ENCODE measurements around the gene PGBD1.
A peak's percentile ranks its signal among the peaks of the same experiment; 100 is the strongest.

The PGBD1 gene, protein sequence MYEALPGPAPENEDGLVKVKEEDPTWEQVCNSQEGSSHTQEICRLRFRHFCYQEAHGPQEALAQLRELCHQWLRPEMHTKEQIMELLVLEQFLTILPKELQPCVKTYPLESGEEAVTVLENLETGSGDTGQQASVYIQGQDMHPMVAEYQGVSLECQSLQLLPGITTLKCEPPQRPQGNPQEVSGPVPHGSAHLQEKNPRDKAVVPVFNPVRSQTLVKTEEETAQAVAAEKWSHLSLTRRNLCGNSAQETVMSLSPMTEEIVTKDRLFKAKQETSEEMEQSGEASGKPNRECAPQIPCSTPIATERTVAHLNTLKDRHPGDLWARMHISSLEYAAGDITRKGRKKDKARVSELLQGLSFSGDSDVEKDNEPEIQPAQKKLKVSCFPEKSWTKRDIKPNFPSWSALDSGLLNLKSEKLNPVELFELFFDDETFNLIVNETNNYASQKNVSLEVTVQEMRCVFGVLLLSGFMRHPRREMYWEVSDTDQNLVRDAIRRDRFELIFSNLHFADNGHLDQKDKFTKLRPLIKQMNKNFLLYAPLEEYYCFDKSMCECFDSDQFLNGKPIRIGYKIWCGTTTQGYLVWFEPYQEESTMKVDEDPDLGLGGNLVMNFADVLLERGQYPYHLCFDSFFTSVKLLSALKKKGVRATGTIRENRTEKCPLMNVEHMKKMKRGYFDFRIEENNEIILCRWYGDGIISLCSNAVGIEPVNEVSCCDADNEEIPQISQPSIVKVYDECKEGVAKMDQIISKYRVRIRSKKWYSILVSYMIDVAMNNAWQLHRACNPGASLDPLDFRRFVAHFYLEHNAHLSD

DNA sequence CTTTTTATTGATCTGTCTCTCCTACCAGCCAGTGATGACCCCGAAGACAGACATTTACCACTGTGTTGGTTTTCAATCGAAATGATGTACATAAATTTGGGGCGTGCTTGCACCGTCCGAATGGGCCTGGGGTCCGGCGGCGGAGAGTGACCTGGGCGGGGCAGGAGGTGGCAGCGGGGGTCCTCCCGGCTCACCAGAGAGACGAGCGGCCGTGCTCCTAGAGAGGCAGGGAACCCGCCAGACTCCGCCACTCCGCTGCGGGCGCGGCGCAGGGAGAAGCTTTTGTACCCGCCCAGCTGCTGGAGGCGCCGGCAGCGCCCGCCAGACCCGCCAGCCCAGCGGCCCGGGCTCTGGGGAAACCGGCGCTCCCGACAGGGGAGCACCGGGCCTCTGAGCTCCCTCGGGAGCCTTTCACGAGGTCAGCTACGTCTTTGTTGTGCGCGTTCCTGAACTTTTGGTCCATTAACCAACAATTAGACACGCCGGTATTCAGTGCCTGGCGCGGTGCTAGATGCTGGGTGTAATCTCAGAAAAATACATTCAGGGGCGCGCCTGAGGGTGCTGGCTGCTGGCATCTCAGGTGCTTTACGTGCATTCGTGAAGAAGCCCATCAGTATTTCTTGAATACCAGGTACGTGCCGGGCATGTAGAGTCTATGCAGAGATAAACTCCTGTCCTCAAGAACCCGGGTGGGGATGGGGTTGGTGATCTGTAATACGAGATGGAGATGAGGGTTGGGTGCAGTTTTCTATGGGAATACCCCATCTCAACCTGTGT, at the start of gene PGBD1:
TSS of gene PGBD1 (plus strand) at position 285 of the 777 bp plus-strand sequence. CDS start 2,242 bp downstream, outside the sequence.
- peak in 1 of 2 donors; percentile 7 for DNase-seq (ENCODE audit: low read depth in 2 of 2, low spot score in 1 of 2)

DNA sequence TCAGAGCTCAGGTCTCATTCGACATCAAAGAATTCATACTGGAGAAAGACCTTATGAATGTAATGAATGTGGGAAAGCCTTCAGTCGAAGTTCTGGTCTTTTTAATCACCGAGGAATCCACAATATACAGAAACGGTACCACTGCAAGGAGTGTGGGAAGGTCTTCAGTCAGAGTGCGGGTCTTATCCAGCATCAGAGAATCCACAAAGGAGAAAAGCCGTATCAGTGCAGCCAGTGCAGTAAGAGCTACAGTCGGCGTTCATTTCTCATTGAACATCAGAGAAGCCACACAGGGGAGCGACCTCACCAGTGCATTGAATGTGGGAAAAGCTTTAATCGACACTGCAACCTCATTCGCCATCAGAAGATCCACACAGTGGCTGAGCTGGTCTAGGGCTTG, 48.6 kb upstream of the PGBD1 start:
- no peak for DNase-seq (ENCODE audit: low read depth in 2 of 2, low spot score in 1 of 2)

DNA sequence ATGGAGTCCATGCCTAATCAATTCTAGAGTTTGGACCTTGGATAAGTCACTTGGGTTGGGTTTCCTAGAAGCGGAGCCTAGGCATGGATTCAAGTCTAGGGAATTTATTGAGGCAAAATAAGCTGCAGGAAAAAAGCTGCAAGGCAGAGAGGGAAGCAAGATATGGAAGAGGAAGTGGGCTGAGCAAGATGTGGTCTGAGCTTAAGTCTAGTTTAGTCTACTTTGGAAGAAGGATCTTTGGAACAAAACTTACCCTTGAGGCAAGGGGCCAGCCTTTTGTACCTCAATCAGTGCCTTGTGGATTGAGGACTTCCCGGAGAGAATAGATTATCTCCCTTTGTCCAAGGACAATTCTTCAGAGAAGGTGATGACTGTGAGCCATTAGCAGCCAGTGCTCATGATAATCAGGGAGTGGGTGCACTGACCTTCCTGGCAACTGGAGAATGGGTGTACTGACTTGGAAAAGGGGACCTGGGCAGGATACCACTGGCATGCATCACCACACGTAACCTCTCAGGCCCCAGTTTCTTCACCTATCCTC, 45.4 kb upstream of the PGBD1 start:
- DNase-seq (ENCODE audit: low read depth in 2 of 2, low spot score in 1 of 2): no peak

DNA sequence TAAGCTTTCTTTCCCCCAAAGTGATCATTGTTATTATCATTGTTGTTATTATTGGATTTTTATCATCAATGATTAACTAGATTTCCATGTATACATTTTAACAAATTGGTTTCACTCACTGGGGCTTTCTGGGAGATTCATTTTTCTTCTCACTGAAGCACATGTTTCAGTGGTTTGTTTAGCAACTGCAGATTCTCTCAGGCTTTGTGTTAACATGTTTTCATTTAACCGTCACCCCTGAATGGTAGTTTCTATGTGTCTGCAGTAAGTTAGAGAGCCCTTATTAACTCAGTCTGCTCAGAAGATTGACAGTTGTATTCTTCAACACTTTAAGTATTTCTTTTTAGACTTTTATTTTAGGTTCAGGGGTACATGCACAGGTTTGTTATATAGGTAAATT, 41.7 kb upstream of the PGBD1 start:
- DNase-seq (ENCODE audit: low read depth in 2 of 2, low spot score in 1 of 2): no peak

DNA sequence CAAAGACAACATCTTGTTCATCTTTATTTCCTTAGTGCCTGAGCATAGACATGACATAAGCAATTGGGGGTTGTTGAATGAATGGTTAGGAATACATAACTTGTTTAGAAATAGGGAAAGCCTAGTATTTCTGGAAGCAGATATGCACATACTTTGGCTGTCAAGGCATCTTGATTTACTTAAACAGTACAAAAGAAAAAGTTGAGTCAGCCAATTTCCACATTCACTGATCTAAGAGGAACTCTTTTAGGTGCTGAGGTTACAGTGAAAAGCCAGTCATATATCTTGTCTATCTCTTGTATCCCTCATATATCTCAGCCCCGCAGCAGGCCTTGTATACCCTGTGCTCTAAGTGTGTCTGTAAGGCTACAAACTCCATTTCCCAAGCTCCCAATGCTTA, 40.9 kb upstream of the PGBD1 start:
- no peak for DNase-seq (ENCODE audit: low read depth in 2 of 2, low spot score in 1 of 2)

DNA sequence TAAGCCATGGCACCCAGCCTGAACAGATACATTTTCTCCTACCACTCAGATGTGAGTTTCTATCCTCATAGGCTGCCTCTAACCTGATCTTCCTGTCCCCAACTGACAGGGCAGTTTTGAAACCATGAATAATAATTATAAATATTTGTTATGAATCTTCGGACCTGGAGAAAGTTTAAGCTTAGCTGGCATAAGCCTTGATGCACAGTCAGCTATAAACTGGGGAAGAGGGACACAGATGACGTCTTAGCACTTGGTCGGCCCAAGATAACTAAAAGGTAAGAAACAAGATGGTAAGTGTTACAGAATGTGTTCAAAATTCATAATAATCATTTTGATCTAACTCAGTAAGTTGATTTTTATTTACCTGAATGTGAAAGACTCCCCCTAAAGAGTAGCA, 37.4 kb upstream of the PGBD1 start:
- no peak for DNase-seq (ENCODE audit: low read depth in 2 of 2, low spot score in 1 of 2)

DNA sequence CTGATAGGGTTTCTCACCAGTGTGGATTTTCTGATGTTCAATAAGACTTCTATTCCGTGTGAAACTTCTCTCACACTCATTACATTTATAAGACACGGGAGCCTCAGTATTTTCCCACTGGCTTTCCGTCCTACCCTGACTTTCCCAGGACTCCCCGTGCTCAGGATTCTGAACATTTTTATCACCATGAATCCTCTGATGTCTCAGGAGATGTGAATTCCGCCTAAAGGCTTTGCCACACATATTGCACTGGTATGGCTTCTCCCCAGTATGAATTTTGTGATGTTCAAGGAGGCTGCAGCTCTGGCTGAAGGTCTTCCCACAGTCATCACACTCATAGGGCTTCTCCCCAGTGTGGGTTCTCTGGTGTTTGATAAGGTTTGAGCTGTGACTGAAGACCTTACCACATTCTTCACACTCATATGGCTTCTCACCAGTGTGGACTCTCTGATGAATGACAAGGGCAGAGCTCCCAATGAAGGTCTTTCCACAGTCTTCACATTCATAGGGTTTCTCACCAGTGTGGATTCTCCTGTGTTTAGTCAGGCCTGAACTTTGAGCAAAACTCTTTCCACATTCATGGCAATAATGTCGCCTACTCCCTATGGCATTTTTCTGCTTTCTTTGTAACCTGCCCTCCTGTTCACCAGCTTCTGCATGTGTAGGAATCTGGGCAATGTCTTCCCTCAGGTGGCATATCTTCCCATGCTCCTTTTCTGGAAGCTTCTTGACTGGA, 36.0 kb upstream of the PGBD1 start:
- no peak for DNase-seq (ENCODE audit: low read depth in 2 of 2, low spot score in 1 of 2)

DNA sequence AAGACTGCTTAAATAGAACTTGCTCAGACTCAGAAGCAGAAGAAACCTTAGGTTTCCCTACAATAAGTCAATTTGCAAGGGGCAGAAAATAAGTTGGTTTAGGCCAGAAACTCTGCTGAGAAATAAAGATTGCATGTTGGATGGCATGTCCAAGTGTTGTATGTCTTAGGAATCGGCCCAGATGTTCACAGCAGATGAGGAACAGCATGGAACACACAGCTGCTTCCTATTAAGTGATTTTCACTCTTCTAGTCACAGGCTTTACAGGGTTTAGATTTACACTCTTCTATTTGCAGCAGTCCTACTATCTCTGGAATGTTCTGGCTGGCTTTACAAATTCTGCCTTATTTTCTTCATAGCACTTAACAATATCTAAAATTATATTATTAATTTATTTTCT, 32.5 kb upstream of the PGBD1 start:
- DNase-seq (ENCODE audit: low read depth in 2 of 2, low spot score in 1 of 2): no peak

DNA sequence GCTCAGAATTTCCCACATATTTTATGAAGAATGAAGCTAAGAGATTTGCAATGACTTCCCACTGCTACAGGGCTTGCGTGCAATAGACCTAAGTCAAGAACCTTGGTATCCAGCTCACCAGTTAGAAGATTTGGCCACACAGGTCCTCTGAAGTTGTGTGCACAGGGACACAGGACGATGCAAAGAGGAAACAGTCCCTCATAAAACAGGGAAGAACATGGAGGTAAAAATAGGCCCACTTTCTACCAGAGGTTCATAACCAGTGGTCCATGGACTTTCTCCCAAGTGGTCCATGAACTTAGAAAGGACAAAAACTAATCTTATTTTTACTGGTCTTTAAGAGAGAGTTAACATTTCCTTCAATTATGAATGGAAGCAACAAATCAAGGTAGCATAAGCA, 30.6 kb upstream of the PGBD1 start:
- DNase-seq (ENCODE audit: low read depth in 2 of 2, low spot score in 1 of 2): no peak

DNA sequence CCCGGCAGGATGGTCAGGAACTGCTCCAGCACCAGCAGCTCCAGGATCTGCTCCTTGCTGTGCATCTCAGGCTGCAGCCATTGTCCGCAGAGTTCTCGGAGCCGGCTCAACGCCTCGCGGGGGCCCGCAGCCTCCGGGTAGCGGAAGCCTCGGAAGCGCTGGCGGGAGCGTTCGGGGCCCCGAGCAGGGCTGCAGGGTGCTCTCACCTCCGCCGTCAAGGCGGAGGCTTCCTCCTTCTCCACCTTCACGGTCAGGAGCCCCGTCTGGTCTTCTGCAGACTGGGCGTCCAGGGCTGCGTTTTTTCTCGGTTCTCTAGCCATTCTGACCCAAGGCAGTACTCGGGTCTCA, 29.7 kb upstream of the PGBD1 start:
- DNase-seq (ENCODE audit: low read depth in 2 of 2, low spot score in 1 of 2): peak in 1 of 2 donors; percentile 4

DNA sequence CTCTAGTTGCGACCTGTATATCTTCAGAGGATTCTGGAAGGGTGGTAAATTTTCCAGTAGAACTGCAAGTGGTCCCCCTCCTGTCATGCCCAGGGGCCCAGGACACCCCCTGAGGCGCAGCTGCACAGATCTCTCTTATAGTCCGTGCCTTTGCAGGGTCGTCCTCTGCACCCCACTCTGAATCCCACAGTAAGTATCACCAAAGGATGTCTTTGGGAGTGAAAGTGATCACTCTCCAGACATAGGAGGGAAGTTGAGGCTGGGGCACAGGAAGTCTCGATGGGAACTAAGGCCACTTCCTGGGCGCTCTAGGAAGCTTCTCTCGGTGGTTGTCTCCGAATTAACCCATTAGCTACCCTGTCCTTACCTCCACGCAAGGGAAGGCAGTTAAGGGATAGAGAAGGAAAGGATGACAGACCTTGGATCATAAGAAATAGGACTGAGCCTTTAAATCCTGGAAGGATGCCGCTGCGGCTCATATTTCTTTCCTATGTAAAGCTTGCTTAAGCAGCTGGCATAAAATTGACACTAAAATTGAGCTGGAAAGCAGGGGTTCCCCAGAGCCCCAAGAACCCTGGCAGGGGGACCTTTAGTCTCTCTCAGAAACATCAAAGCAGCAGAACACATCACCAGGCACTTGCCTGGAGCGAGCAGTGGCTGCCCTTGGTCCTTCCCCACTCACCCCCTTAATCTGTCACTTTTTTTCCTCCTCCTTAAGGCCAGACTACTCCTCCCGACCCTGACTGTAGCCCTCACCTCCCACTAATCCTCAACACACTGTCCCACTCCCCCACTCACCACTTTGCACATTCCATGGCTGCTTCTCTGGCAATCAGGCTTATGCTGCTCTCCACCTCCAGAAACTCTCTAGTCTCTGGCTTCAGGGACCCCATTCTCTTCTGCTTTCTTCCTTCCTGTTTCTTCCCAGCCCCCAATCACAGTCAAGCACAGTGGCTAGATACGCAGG, 29.1 kb upstream of the PGBD1 start, which contains the start of gene ZKSCAN4:
TSS of gene ZKSCAN4 (minus strand) at position 261 of the 967 bp plus-strand sequence. CDS start 289 bp downstream, outside the sequence.
- DNase-seq (ENCODE audit: low read depth in 2 of 2, low spot score in 1 of 2): peak; percentile 34 to 64

DNA sequence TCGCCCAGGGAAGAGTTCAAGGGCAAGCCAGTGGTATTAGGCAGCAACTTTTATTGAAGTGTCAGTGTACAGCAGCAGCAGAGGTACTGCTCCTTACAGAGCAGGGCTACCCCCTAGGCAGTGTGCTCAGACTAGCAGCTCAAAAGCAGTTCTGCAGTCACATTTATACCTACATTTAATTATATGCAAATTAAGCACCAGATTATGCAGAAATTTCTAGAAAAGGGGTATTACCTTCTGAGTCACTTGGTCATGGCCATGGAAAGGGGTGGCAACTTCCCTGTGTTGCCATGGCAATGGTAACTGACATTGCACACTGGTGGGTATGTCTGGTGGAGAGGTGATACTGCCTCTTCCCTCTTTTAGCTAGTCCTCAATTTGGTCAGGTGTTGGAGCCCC, 27.3 kb upstream of the PGBD1 start:
- DNase-seq (ENCODE audit: low read depth in 2 of 2, low spot score in 1 of 2): no peak

DNA sequence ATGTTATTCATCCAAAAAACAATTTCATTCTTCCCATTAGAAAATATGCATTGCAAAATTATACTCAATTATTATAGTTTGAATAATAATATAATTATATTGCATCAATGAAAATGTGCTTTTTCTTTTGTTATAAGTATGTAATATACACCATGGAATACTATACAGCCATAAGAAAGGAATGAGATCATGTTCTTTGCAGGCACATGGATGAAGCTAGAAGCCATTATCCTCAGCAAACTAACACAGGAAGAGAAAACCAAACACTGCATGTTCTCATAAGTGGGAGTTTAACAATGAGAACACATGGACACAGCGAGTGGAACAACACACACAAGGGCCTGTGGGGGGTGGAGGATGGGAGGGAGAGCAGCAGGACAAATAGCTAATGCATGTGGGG, 24.3 kb upstream of the PGBD1 start:
- no peak for DNase-seq (ENCODE audit: low read depth in 2 of 2, low spot score in 1 of 2)

DNA sequence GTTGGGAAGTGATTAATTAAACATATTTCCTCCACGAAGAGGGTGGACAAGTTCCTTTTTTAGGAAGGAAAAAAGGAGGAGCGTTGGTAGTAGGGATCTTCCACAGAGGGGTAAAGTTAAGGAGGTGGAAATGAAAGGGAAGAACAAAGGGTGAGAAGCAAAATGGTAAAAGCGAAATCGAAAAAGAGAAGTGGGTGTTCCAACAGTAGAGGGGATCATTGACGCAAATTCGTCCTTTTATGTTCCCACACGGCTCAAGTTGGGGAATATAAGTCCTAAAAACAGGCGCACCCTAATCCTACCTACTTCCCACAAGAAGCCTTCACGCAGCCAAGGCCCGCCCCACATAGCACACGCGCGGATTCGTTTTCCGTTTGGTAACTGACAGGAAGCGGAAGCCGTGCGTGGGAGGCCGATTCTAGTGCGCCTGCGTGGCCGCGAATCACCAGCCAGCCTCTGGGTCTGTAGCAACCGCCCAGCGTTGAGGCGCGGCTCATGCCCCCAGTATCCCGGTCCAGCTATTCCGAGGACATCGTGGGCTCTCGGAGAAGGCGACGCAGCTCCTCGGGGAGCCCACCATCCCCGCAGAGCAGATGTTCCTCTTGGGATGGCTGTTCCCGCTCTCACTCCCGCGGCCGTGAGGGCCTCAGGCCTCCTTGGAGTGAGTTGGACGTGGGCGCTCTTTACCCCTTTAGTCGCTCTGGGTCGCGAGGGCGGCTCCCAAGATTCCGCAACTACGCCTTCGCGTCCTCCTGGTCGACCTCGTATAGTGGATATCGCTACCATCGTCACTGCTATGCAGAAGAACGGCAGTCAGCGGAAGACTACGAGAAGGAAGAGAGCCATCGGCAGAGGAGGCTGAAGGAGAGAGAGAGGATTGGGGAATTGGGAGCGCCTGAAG, 22.2 kb upstream of the PGBD1 start, which contains the start of gene NKAPL:
TSS of gene NKAPL (plus strand) at position 421 of the 901 bp plus-strand sequence. CDS start at position 496, 75 bp downstream.
- peak in 1 of 2 donors; percentile 29 for DNase-seq (ENCODE audit: low read depth in 2 of 2, low spot score in 1 of 2)

DNA sequence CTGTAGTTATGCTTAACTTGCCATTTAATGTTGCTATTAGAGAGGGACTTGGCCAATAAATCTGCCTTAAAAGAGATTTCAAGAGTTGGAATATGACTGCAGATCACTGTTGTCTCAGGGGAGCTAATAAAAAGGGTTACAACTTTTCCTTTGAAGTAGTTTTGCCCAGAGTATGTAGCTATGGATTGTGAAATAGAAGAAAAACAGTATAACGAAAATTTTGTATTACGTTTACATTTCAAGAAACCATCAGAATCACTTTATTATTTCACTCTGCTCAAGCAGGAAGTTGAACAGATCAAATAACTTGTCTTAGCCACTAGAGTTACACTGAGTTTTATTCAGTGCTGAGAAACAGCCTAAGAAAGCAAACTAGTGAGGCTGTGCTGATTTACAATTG, 17.4 kb upstream of the PGBD1 start:
- no peak for DNase-seq (ENCODE audit: low read depth in 2 of 2, low spot score in 1 of 2)

DNA sequence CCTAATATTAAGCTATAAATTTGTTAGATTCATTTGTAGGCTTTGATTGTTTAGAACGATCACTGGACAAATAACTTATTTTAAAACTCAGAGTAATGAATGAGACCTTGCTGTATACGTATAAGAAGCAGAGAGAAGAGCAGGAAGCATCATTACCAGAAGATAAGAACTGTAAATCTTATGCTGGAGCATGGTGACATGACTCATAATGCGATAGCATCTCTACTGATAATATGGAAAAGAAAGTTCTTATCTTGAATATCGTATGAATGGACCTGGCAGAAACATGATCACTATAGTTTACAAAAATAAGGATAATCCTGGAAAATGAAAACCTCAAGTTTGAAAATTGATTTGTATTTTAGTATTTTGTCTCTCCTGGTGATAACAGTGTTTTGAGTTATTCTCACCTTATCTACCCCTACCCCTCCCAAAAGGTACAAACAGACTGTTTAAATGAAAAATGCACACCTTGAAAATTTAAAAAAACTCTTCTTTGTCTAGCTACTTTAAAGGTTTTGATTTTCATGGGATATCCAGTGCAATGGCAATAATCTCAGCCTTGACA, 16.5 kb upstream of the PGBD1 start:
- DNase-seq (ENCODE audit: low read depth in 2 of 2, low spot score in 1 of 2): no peak

DNA sequence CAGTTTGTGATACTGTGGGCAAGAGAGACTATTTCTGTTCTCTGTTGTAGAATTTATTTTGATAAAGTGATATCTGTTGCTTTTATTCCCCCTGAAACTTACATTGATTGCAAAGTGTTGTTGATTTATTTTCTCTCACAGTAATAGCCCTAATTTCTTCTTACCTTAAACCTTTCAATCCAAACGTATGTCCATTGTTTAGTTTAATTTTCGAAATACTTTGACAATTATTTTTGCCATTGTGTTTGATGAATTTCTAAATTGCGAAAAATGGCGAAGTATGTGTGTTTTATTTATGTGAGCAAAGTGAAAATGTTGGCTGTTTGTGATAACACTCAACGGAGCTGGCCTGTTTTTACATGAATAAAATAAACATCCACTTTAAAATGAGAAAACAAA, 14.8 kb upstream of the PGBD1 start:
- DNase-seq (ENCODE audit: low read depth in 2 of 2, low spot score in 1 of 2): no peak

All from stimulated activated CD8-positive, alpha-beta memory T cell treated with anti-CD3 and anti-CD28 coated beads, Interleukin-4, amount 100 ng/mL, for 1 hour (primary cell).